Neural progenitor cell (in vitro differentiated cells): ENCODE measurements around the gene TSPYL1. TPM values are rescaled to one million over a fixed set of nuclear protein-coding genes. Genes with fewer than 3 reads are reported as not detected.
A peak's percentile ranks its signal among the peaks of the same experiment; 100 is the strongest.

Experiments used
- DNase-seq: peaks from one replicate; pipeline ENCODE4 v3.0.0-alpha.2; 2016; ENCODE audit warnings: low spot score
- H2AFZ ChIP-seq: fragments of 200-600 bp; sonication (generic); replicated peaks from 2 replicates; pipeline ENCODE4 v1.6.1; 2016; ENCODE audit warnings: antibody characterized with exemption
- H3F3A ChIP-seq: fragments of 200-600 bp; sonication (generic); 2 replicates; pipeline ENCODE4 v1.6.1; 2016; ENCODE audit warnings: antibody characterized with exemption, low read depth
- H3K27ac ChIP-seq: fragments of 200-600 bp; sonication (generic); 2 replicates; pipeline ENCODE4 v1.5.1; 2016; ENCODE audit warnings: mild to moderate bottlenecking
- H3K27me3 ChIP-seq: fragments of 200-600 bp; sonication (generic); 2 replicates; pipeline ENCODE4 v1.6.1; 2016; ENCODE audit warnings: mild to moderate bottlenecking, moderate library complexity
- H3K36me3 ChIP-seq: fragments of 200-600 bp; sonication (generic); 2 replicates; pipeline ENCODE4 v1.5.1; 2016
- H3K4me1 ChIP-seq: fragments of 200-600 bp; sonication (generic); 2 replicates; pipeline ENCODE4 v1.6.1; 2016; ENCODE audit warnings: mixed run types
- H3K4me2 ChIP-seq: fragments of 200-600 bp; sonication (generic); 2 replicates; pipeline ENCODE4 v1.6.1; 2016
- H3K4me3 ChIP-seq: fragments of 200-600 bp; sonication (generic); 2 replicates; pipeline ENCODE4 v1.5.1; 2016
- H3K79me2 ChIP-seq: fragments of 200-600 bp; sonication (generic); 2 replicates; pipeline ENCODE4 v1.6.1; 2016; ENCODE audit warnings: low read depth
- H3K9ac ChIP-seq: fragments of 200-600 bp; sonication (generic); 2 replicates; pipeline ENCODE4 v1.6.1; 2016
- H3K9me3 ChIP-seq: fragments of 200-600 bp; sonication (generic); 2 replicates; pipeline ENCODE4 v1.5.1; 2016; ENCODE audit warnings: low read depth
- H4K20me1 ChIP-seq: fragments of 200-600 bp; sonication (generic); 2 replicates; pipeline ENCODE4 v1.6.1; 2016; ENCODE audit warnings: low read depth
- H3K27ac Mint-ChIP-seq: 3 replicates; pipeline ENCODE4 v1.8.0; 2021; ENCODE audit warnings: mixed read lengths
- H3K27me3 Mint-ChIP-seq: 2 replicates; pipeline ENCODE4 v1.8.0; 2022; ENCODE audit warnings: low read depth, mild to moderate bottlenecking, inconsistent platforms, moderate library complexity, mixed read lengths; ENCODE audit not compliant: insufficient read depth
- H3K36me3 Mint-ChIP-seq: 3 replicates; pipeline ENCODE4 v1.8.0; 2021; ENCODE audit warnings: mixed read lengths
- H3K4me1 Mint-ChIP-seq: 3 replicates; pipeline ENCODE4 v1.8.0; 2021; ENCODE audit warnings: mixed read lengths
- H3K4me3 Mint-ChIP-seq: 3 replicates; pipeline ENCODE4 v1.8.0; 2021; ENCODE audit warnings: mild to moderate bottlenecking, moderate library complexity, mixed read lengths
- H3K9me3 Mint-ChIP-seq: 3 replicates; pipeline ENCODE4 v1.8.0; 2020; ENCODE audit warnings: mixed read lengths
- CTCF ChIP-seq: fragments of 200-600 bp; sonication (generic); IDR thresholded peaks from 2 replicates; pipeline ENCODE4 v1.5.1; 2017; ENCODE audit warnings: antibody characterized with exemption, mild to moderate bottlenecking
- EZH2 ChIP-seq: fragments of 200-600 bp; sonication (generic); IDR thresholded peaks from 2 replicates; pipeline ENCODE4 v1.6.1; 2017; ENCODE audit warnings: antibody characterized with exemption, mild to moderate bottlenecking, moderate library complexity
- EZH2phosphoT487 ChIP-seq: fragments of 200-600 bp; sonication (generic); IDR thresholded peaks from 2 replicates; pipeline ENCODE4 v1.6.1; 2017; ENCODE audit warnings: antibody characterized with exemption
- total RNA-seq: library from RNA; depleted of rRNA; stranded (reverse); fragments of >200 nt; gene quantifications from 2 replicates; pipeline ENCODE4 v1.2.3, GENCODE V29; 2015; ENCODE audit warnings: low replicate concordance

TSPYL1 gene
- total RNA-seq, 1 donor from 2014 or later = 63.0 TPM

GRCh38 chr6:116277124-116277523 is 2.6 kb downstream of the TSPYL1 start:
- H3K4me1 Mint-ChIP-seq = peaks cover 51% of the 10 kb centered on the region
- no peaks in the 10 kb centered on the region for H3K9me3 ChIP-seq

GRCh38 chr6:116271149-116271708 is 8.5 kb downstream of the TSPYL1 start:
- DNase-seq = no peak

More at GRCh38 chr6:116277124-116277523, 2.6 kb downstream of the TSPYL1 start:
- no peak for DNase-seq
- Histone ChIP-seq H4K20me1 (peaks cover 46% of the 10 kb centered on the region), H3K27ac (no peak overlapping the region), H2AFZ (no peak overlapping the region), H3K4me3 (peak overlapping the region; percentile 94), H3F3A (peaks cover 8% of the 10 kb centered on the region), H3K4me2 (peak overlapping the region; percentile 88), H3K36me3 (no peaks in the 10 kb centered on the region), H3K9ac (peak overlapping the region; percentile 15), H3K27me3 (no peaks in the 10 kb centered on the region), H3K79me2 (peaks cover 62% of the 10 kb centered on the region), H3K4me1 (peaks cover 25% of the 10 kb centered on the region)
- peaks cover 4% of the 10 kb centered on the region for H3K27me3 Mint-ChIP-seq
- TF ChIP-seq EZH2phosphoT487 (no peak), EZH2 (no peak), CTCF (no peak)
- peak overlapping the region; percentile 100 for H3K4me3 Mint-ChIP-seq
- H3K27ac Mint-ChIP-seq = peak overlapping the region; percentile 7
- peaks cover 31% of the 10 kb centered on the region for H3K36me3 Mint-ChIP-seq
- no peaks in the 10 kb centered on the region for H3K9me3 Mint-ChIP-seq

GRCh38 chr6:116268589-116269293 is 11.0 kb downstream of the TSPYL1 start:
- no peaks in the 10 kb centered on the region for H3K9me3 Mint-ChIP-seq
- Histone ChIP-seq H3K27me3 (no peaks in the 10 kb centered on the region), H3K27ac (no peak overlapping the region), H3K36me3 (no peaks in the 10 kb centered on the region), H3K9ac (no peak overlapping the region), H3K4me1 (peaks cover 10% of the 10 kb centered on the region), H3K79me2 (no peaks in the 10 kb centered on the region), H3K4me2 (no peak overlapping the region), H3K9me3 (no peaks in the 10 kb centered on the region), H2AFZ (no peak overlapping the region), H3K4me3 (no peak overlapping the region), H3F3A (no peaks in the 10 kb centered on the region), H4K20me1 (peaks cover 13% of the 10 kb centered on the region)
- peaks cover 18% of the 10 kb centered on the region for H3K36me3 Mint-ChIP-seq
- peaks cover 2% of the 10 kb centered on the region for H3K27me3 Mint-ChIP-seq
- TF ChIP-seq CTCF = peak; percentile 87
- TF ChIP-seq EZH2 = no peak
- peak; percentile 59 for DNase-seq
- no peak overlapping the region for H3K27ac Mint-ChIP-seq
- no peak overlapping the region for H3K4me3 Mint-ChIP-seq
- H3K4me1 Mint-ChIP-seq = peaks cover 13% of the 10 kb centered on the region

More at GRCh38 chr6:116271149-116271708, 8.5 kb downstream of the TSPYL1 start:
- H3K36me3 ChIP-seq = no peaks in the 10 kb centered on the region
- H2AFZ ChIP-seq = no peak overlapping the region
- no peak overlapping the region for H3K4me3 ChIP-seq
- H3K79me2 ChIP-seq = peaks cover 20% of the 10 kb centered on the region
- TF ChIP-seq CTCF (no peak), EZH2 (no peak), EZH2phosphoT487 (no peak)
- H3K36me3 Mint-ChIP-seq = peaks cover 10% of the 10 kb centered on the region
- H3K4me1 Mint-ChIP-seq = peaks cover 18% of the 10 kb centered on the region
- no peaks in the 10 kb centered on the region for H3F3A ChIP-seq
- no peak overlapping the region for H3K4me3 Mint-ChIP-seq
- no peak overlapping the region for H3K27ac ChIP-seq
- H3K27me3 Mint-ChIP-seq = no peaks in the 10 kb centered on the region
- H3K9me3 ChIP-seq = no peaks in the 10 kb centered on the region
- H4K20me1 ChIP-seq = peaks cover 24% of the 10 kb centered on the region
- H3K9ac ChIP-seq = no peak overlapping the region
- H3K27me3 ChIP-seq = no peaks in the 10 kb centered on the region
- no peaks in the 10 kb centered on the region for H3K9me3 Mint-ChIP-seq
- H3K4me1 ChIP-seq = peaks cover 14% of the 10 kb centered on the region
- H3K27ac Mint-ChIP-seq = no peak overlapping the region
- H3K4me2 ChIP-seq = no peak overlapping the region
